Measurements from ENCODE around the gene KIF26B.

Gene KIF26B

GRCh38 chr1:245172026-245172425, 17.2 kb downstream of the KIF26B start:
- FAIRE-seq (no peak), DNase-seq (ENCODE audit: insufficient read length, low spot score) (no peak)
- TF ChIP-seq POLR2A (IDR thresholded peaks at IDR 0.05; ENCODE audit: low read depth, low read length), result no peak

- no peak for TF ChIP-seq POLR2A (IDR thresholded peaks at IDR 0.05; ENCODE audit: low read depth, low read length)
- no peak for DNase-seq (ENCODE audit: insufficient read length, low spot score)
- no peak for FAIRE-seq
Observed at GRCh38 chr1:245172829-245173228, 18.0 kb downstream of the KIF26B start.

- TF ChIP-seq POLR2A (IDR thresholded peaks at IDR 0.05; ENCODE audit: low read depth, low read length), result no peak
- no peak for FAIRE-seq
- DNase-seq (ENCODE audit: insufficient read length, low spot score), result no peak
Observed at GRCh38 chr1:245173446-245174211, 18.8 kb downstream of the KIF26B start.

GRCh38 chr1:245177071-245177900, 22.5 kb downstream of the KIF26B start:
- FAIRE-seq, result no peak
- no peak for TF ChIP-seq POLR2A (IDR thresholded peaks at IDR 0.05; ENCODE audit: low read depth, low read length)
- DNase-seq (ENCODE audit: insufficient read length, low spot score), result no peak

- FAIRE-seq (no peak), DNase-seq (ENCODE audit: insufficient read length, low spot score) (no peak)
- no peak for TF ChIP-seq POLR2A (IDR thresholded peaks at IDR 0.05; ENCODE audit: low read depth, low read length)
Observed at GRCh38 chr1:245179706-245180105, 24.9 kb downstream of the KIF26B start.

- DNase-seq (ENCODE audit: insufficient read length, low spot score) (no peak), FAIRE-seq (no peak)
- TF ChIP-seq POLR2A (IDR thresholded peaks at IDR 0.05; ENCODE audit: low read depth, low read length), result no peak
Observed at GRCh38 chr1:245180496-245181157, 25.8 kb downstream of the KIF26B start.

GRCh38 chr1:245181158-245181517, 26.4 kb downstream of the KIF26B start:
- TF ChIP-seq POLR2A (IDR thresholded peaks at IDR 0.05; ENCODE audit: low read depth, low read length), result no peak
- DNase-seq (ENCODE audit: insufficient read length, low spot score) (no peak), FAIRE-seq (no peak)

- TF ChIP-seq POLR2A (IDR thresholded peaks at IDR 0.05; ENCODE audit: low read depth, low read length), result no peak
- no peak for FAIRE-seq
- no peak for DNase-seq (ENCODE audit: insufficient read length, low spot score)
Observed at GRCh38 chr1:245182028-245182427, 27.2 kb downstream of the KIF26B start.

- FAIRE-seq (no peak), DNase-seq (ENCODE audit: insufficient read length, low spot score) (no peak)
- TF ChIP-seq POLR2A (IDR thresholded peaks at IDR 0.05; ENCODE audit: low read depth, low read length), result no peak
Observed at GRCh38 chr1:245183429-245183828, 28.6 kb downstream of the KIF26B start.

GRCh38 chr1:245184779-245185178, 30.0 kb downstream of the KIF26B start:
- DNase-seq (ENCODE audit: insufficient read length, low spot score), result no peak
- TF ChIP-seq POLR2A (IDR thresholded peaks at IDR 0.05; ENCODE audit: low read depth, low read length), result no peak
- FAIRE-seq, result no peak

- FAIRE-seq (no peak), DNase-seq (ENCODE audit: insufficient read length, low spot score) (no peak)
- TF ChIP-seq POLR2A (IDR thresholded peaks at IDR 0.05; ENCODE audit: low read depth, low read length), result no peak
Observed at GRCh38 chr1:245188403-245188802, 33.6 kb downstream of the KIF26B start.

GRCh38 chr1:245195398-245195797, 40.6 kb downstream of the KIF26B start:
- TF ChIP-seq POLR2A (IDR thresholded peaks at IDR 0.05; ENCODE audit: low read depth, low read length), result no peak
- FAIRE-seq, result no peak
- DNase-seq (ENCODE audit: insufficient read length, low spot score), result no peak

- no peak for TF ChIP-seq POLR2A (IDR thresholded peaks at IDR 0.05; ENCODE audit: low read depth, low read length)
- FAIRE-seq (no peak), DNase-seq (ENCODE audit: insufficient read length, low spot score) (no peak)
Observed at GRCh38 chr1:245197121-245197520, 42.3 kb downstream of the KIF26B start.

GRCh38 chr1:245197911-245198379, 43.2 kb downstream of the KIF26B start:
- no peak for TF ChIP-seq POLR2A (IDR thresholded peaks at IDR 0.05; ENCODE audit: low read depth, low read length)
- no peak for FAIRE-seq
- no peak for DNase-seq (ENCODE audit: insufficient read length, low spot score)
